ENCODE data around the gene RDH11.
"Not testable (repeated sequence)": the region's sequence is repeated elsewhere in the genome, so short reads cannot be mapped to it uniquely, and the experiment has no call there.

Gene RDH11

GRCh38 chr14:67703997-67704396 is 8.4 kb upstream of the RDH11 start:
- DNase-seq, result no peak

- not testable (repeated sequence) for DNase-seq
Measured at GRCh38 chr14:67701492-67701891, 5.9 kb upstream of the RDH11 start, which contains the start of gene RDH12. TSS of gene RDH12 (plus strand) at chr14:67701886. CDS start at chr14:67722643, 20,757 bp downstream.

GRCh38 chr14:67698179-67698578 is 2.6 kb upstream of the RDH11 start:
- DNase-seq, result no peak

GRCh38 chr14:67697006-67697405 is 1.4 kb upstream of the RDH11 start:
- no peak for DNase-seq

GRCh38 chr14:67694791-67695393 is 672 bp downstream of the RDH11 start:
- DNase-seq, result peak; percentile 80

GRCh38 chr14:67690011-67690410 is 5.6 kb downstream of the RDH11 start:
- no peak for DNase-seq

- DNase-seq, result no peak
Measured at GRCh38 chr14:67683842-67684241, 11.7 kb downstream of the RDH11 start.

GRCh38 chr14:67680941-67681340 is 14.6 kb downstream of the RDH11 start:
- DNase-seq, result peak; percentile 17

GRCh38 chr14:67680121-67680602 is 15.4 kb downstream of the RDH11 start:
- no peak for DNase-seq

- DNase-seq, result no peak
Measured at GRCh38 chr14:67679006-67679405, 16.6 kb downstream of the RDH11 start.

- DNase-seq, result no peak
Measured at GRCh38 chr14:67675219-67675582, 20.4 kb downstream of the RDH11 start.

- DNase-seq, result peak; percentile 79
Measured at GRCh38 chr14:67674480-67675218, 20.9 kb downstream of the RDH11 start, which contains the start of gene VTI1B. TSS of gene VTI1B (minus strand) at chr14:67674632. CDS start at chr14:67674489, 143 bp downstream.

GRCh38 chr14:67674139-67674479 is 21.5 kb downstream of the RDH11 start:
- peak; percentile 46 for DNase-seq

- DNase-seq, result no peak
Measured at GRCh38 chr14:67673451-67673850, 22.1 kb downstream of the RDH11 start.

- peak; percentile 54 for DNase-seq
Measured at GRCh38 chr14:67668559-67668958, 27.0 kb downstream of the RDH11 start.

- peak; percentile 72 for DNase-seq
Measured at GRCh38 chr14:67666750-67667449, 28.7 kb downstream of the RDH11 start.

GRCh38 chr14:67665868-67666267 is 29.7 kb downstream of the RDH11 start:
- DNase-seq, result no peak

- no peak for DNase-seq
Measured at GRCh38 chr14:67663633-67664032, 31.9 kb downstream of the RDH11 start.

- no peak for DNase-seq
Measured at GRCh38 chr14:67653651-67654280, 41.8 kb downstream of the RDH11 start.

- no peak for DNase-seq
Measured at GRCh38 chr14:67652189-67652588, 43.4 kb downstream of the RDH11 start.

GRCh38 chr14:67650694-67651093 is 44.9 kb downstream of the RDH11 start:
- DNase-seq, result no peak

- no peak for DNase-seq
Measured at GRCh38 chr14:67650151-67650550, 45.4 kb downstream of the RDH11 start.

- DNase-seq, result no peak
Measured at GRCh38 chr14:67646131-67646530, 49.4 kb downstream of the RDH11 start.
